ENCODE results near the gene SEPHS2. TPM values are rescaled to one million over a fixed set of nuclear protein-coding genes. Genes with fewer than 3 reads are reported as not detected.

The SEPHS2 gene
- total and polyA plus RNA-seq, 2 donors (not counting 3 experiments of a cell fraction or from before 2014, with no cell fraction given), result 22.9 to 32.8 TPM

- no peaks in the 10 kb centered on the region for H4K20me1 ChIP-seq (replicated peaks; ENCODE audit: control insufficient read depth, extremely low read depth, insufficient read depth, low read length)
- no peak overlapping the region for H3K4me2 ChIP-seq (ENCODE audit: insufficient read depth, low read length)
- H3K9me1 ChIP-seq (replicated peaks; ENCODE audit: control insufficient read depth, extremely low read depth, insufficient read depth, low read length), result no peaks in the 10 kb centered on the region
- no peak overlapping the region for H3K4me3 ChIP-seq (replicated peaks in 1 of 3; ENCODE audit: insufficient read depth in 1 of 3, low read depth in 1 of 3, low read length in 3 of 3)
- CTCF ChIA-PET, result interaction anchor here (1.8 kb wide), 1 partner anchor 45 kb away, joined by 5 read pairs; no protein-coding TSS in a partner anchor
- no peak overlapping the region for H2AFZ ChIP-seq (ENCODE audit: low read depth, low read length)
- no peak overlapping the region for H3K9ac ChIP-seq (replicated peaks; ENCODE audit: extremely low read depth, insufficient read depth, low read length)
- no peaks in the 10 kb centered on the region for H3K79me2 ChIP-seq (ENCODE audit: control insufficient read depth, insufficient read depth, low read length)
- DNase-seq (ENCODE audit: low read depth, low spot score), result no peak
- H3K4me1 ChIP-seq (ENCODE audit: control insufficient read depth, extremely low read depth, insufficient read depth, low read length), result peaks cover 9% of the 10 kb centered on the region
- no peak overlapping the region for H3K27ac ChIP-seq (ENCODE audit: insufficient read depth, low read depth, low read length)
- TF ChIP-seq MYC (IDR thresholded peaks at IDR 0.05; ENCODE audit: low read depth, low read length), result no peak
- TF ChIP-seq CTCF (IDR thresholded peaks at IDR 0.05; ENCODE audit: extremely low read depth in 1 of 2, insufficient read depth in 1 of 2, low read depth in 1 of 2, low read length in 2 of 2), result no peak
- no peak for TF ChIP-seq FOS (IDR thresholded peaks at IDR 0.05; ENCODE audit: borderline replicate concordance, insufficient read depth, low read length)
- TF ChIP-seq EZH2 (IDR thresholded peaks at IDR 0.05; ENCODE audit: borderline replicate concordance, low read depth, low read length, severe bottlenecking), result no peak
- H3K36me3 ChIP-seq (ENCODE audit: control insufficient read depth in 2 of 2, extremely low read depth in 1 of 2, insufficient read depth in 2 of 2, low read length in 2 of 2), result no peaks in the 10 kb centered on the region
- H3K9me3 ChIP-seq (replicated peaks; ENCODE audit: control insufficient read depth, insufficient read depth, low read length), result no peaks in the 10 kb centered on the region
- BruUV-seq (replicated peaks), result no TSS peak
- dilution Hi-C loops (cut with MboI; ENCODE audit: extremely low pct_ligation_motif_present, low sequenced_read_pairs), result no loop called here
- intact Hi-C loops (cut with micrococcal nuclease), result loop anchor here (5.0 kb wide), 1 partner anchor 47 kb away; the partner anchor contains the start of gene SEPHS2
- no peaks in the 10 kb centered on the region for H3K27me3 ChIP-seq (ENCODE audit: control insufficient read depth in 2 of 2, insufficient read depth in 2 of 2, low read length in 2 of 2)
- FAIRE-seq, result no peak
- POLR2A ChIA-PET, result no interaction called here
Observed at GRCh38 chr16:30494709-30495108, 49.0 kb upstream of the SEPHS2 start.

GRCh38 chr16:30493941-30494488 is 48.3 kb upstream of the SEPHS2 start:
- Histone ChIP-seq H3K9me3 (replicated peaks; ENCODE audit: control insufficient read depth, insufficient read depth, low read length) (no peaks in the 10 kb centered on the region), H3K79me2 (ENCODE audit: control insufficient read depth, insufficient read depth, low read length) (no peaks in the 10 kb centered on the region), H3K9ac (replicated peaks; ENCODE audit: extremely low read depth, insufficient read depth, low read length) (no peak overlapping the region), H3K4me1 (ENCODE audit: control insufficient read depth, extremely low read depth, insufficient read depth, low read length) (peaks cover 9% of the 10 kb centered on the region), H3K36me3 (ENCODE audit: control insufficient read depth in 2 of 2, extremely low read depth in 1 of 2, insufficient read depth in 2 of 2, low read length in 2 of 2) (no peaks in the 10 kb centered on the region), H3K4me3 (replicated peaks in 1 of 3; ENCODE audit: insufficient read depth in 1 of 3, low read depth in 1 of 3, low read length in 3 of 3) (no peak overlapping the region), H3K4me2 (ENCODE audit: insufficient read depth, low read length) (no peak overlapping the region), H3K9me1 (replicated peaks; ENCODE audit: control insufficient read depth, extremely low read depth, insufficient read depth, low read length) (no peaks in the 10 kb centered on the region), H3K27me3 (ENCODE audit: control insufficient read depth in 2 of 2, insufficient read depth in 2 of 2, low read length in 2 of 2) (no peaks in the 10 kb centered on the region), H3K27ac (ENCODE audit: insufficient read depth, low read depth, low read length) (no peak overlapping the region), H2AFZ (ENCODE audit: low read depth, low read length) (no peak overlapping the region), H4K20me1 (replicated peaks; ENCODE audit: control insufficient read depth, extremely low read depth, insufficient read depth, low read length) (no peaks in the 10 kb centered on the region)
- TF ChIP-seq MAX (IDR thresholded peaks at IDR 0.05; ENCODE audit: insufficient read depth, insufficient read length) (no peak), MYC (IDR thresholded peaks at IDR 0.05; ENCODE audit: low read depth, low read length) (no peak), JUN (IDR thresholded peaks at IDR 0.05; ENCODE audit: borderline replicate concordance, insufficient read depth, insufficient read length, low read depth) (no peak), POLR2AphosphoS5 (IDR thresholded peaks at IDR 0.05; ENCODE audit: insufficient read depth, low read depth, low read length) (no peak), POLR2A (IDR thresholded peaks at IDR 0.05; ENCODE audit: low read depth, low read length) (no peak), EZH2 (IDR thresholded peaks at IDR 0.05; ENCODE audit: borderline replicate concordance, low read depth, low read length, severe bottlenecking) (no peak), CTCF (IDR thresholded peaks at IDR 0.05; ENCODE audit: extremely low read depth in 1 of 2, insufficient read depth in 1 of 2, low read depth in 1 of 2, low read length in 2 of 2) (no peak), GATA2 (IDR thresholded peaks at IDR 0.05; ENCODE audit: insufficient read depth, insufficient read length, low read depth, low read length) (no peak), FOS (IDR thresholded peaks at IDR 0.05; ENCODE audit: borderline replicate concordance, insufficient read depth, low read length) (no peak)
- POLR2A ChIA-PET, result no interaction called here
- intact Hi-C loops (cut with micrococcal nuclease) (loop anchor here (5.0 kb wide), 1 partner anchor 47 kb away; the partner anchor contains the start of gene SEPHS2), dilution Hi-C loops (cut with MboI; ENCODE audit: extremely low pct_ligation_motif_present, low sequenced_read_pairs) (no loop called here)
- no TSS peak for BruUV-seq (replicated peaks)
- no peak for FAIRE-seq
- DNase-seq (ENCODE audit: low read depth, low spot score), result no peak
- CTCF ChIA-PET, result interaction anchor here (1.1 kb wide), 1 partner anchor 121 kb away, joined by 3 read pairs; no protein-coding TSS in a partner anchor
